Tibial artery (tissue), 4 donors: ENCODE measurements around the gene SPIRE2.
"Not testable (repeated sequence)": the region's sequence is repeated elsewhere in the genome, so short reads cannot be mapped to it uniquely, and the experiment has no call there.

Experiments used
- DNase-seq, 2 donors: peaks; one replicate each; pipeline ENCODE4 v3.0.0-alpha.2; 2019
- H3K27ac ChIP-seq, 2 donors: fragments of 200-600 bp; sonication (generic) in 1 of 2; 1 replicate in 1 of 2; 2 replicates in 1 of 2; pipeline ENCODE4 v1.5.1; 2018 to 2019; ENCODE audit warnings: mild to moderate bottlenecking in 1 of 2
- H3K27me3 ChIP-seq, 2 donors: fragments of 200-600 bp; sonication (generic) in 1 of 2; one replicate each; pipeline versions ENCODE4 v1.5.1 to v1.6.0; 2016 to 2019
- H3K36me3 ChIP-seq, 3 donors: fragments of 200-600 bp; sonication (generic) in 2 of 3; one replicate each; pipeline ENCODE4 v1.5.1; 2016 to 2019; ENCODE audit warnings: mild to moderate bottlenecking in 2 of 3
- H3K4me1 ChIP-seq, 4 donors: fragments of 200-600 bp; sonication (generic) in 2 of 4; 1 replicate in 3 of 4; 2 replicates in 1 of 4; pipeline ENCODE4 v1.5.1; 2016 to 2019
- H3K4me3 ChIP-seq, 2 donors: fragments of 200-600 bp; sonication (generic) in 1 of 2; 1 replicate in 1 of 2; 2 replicates in 1 of 2; pipeline ENCODE4 v1.5.1; 2018 to 2019; ENCODE audit warnings: mild to moderate bottlenecking in 2 of 2
- H3K9me3 ChIP-seq, 3 donors: fragments of 200-600 bp; sonication (generic) in 1 of 3; one replicate each; pipeline ENCODE4 v1.5.1; 2016 to 2019
- CTCF ChIP-seq, 2 experiments: fragments of 200-600 bp in 1 of 2; fragments of 450-650 bp in 1 of 2; IDR thresholded peaks; one replicate each; pipeline ENCODE4 v1.5.1; 2017 to 2019; ENCODE audit warnings: antibody characterized with exemption in 2 of 2, mild to moderate bottlenecking in 1 of 2, moderate library complexity in 1 of 2
- intact Hi-C: fragments of 100-400 bp; cut with DNase I; formaldehyde crosslinking; loops from one replicate; pipeline ENCODE4 v1.15.0; 2023; ENCODE audit warnings: low total_unique reads

The SPIRE2 gene

GRCh38 chr16:89785523-89786155 lies 42.6 kb upstream of the SPIRE2 start:
- Histone ChIP-seq H3K27me3 (no peaks in the 10 kb centered on the region), H3K27ac (no peak overlapping the region), H3K4me1 (no peaks in the 10 kb centered on the region), H3K4me3 (no peak overlapping the region), H3K9me3 (no peaks in the 10 kb centered on the region), H3K36me3 (no peaks in the 10 kb centered on the region)
- TF ChIP-seq CTCF (IDR thresholded peaks at IDR 0.05), result no peak
- no peak for DNase-seq
- intact Hi-C loops, result no loop called here

- Histone ChIP-seq H3K27ac (no peak overlapping the region), H3K4me1 (no peaks in the 10 kb centered on the region), H3K27me3 (no peaks in the 10 kb centered on the region), H3K4me3 (no peak overlapping the region), H3K36me3 (no peaks in the 10 kb centered on the region), H3K9me3 (no peaks in the 10 kb centered on the region)
- TF ChIP-seq CTCF (IDR thresholded peaks at IDR 0.05), result no peak
- intact Hi-C loops, result no loop called here
- no peak for DNase-seq
Observed at GRCh38 chr16:89786474-89787364, 41.6 kb upstream of the SPIRE2 start.

GRCh38 chr16:89787365-89787805 lies 40.9 kb upstream of the SPIRE2 start:
- intact Hi-C loops, result no loop called here
- TF ChIP-seq CTCF (IDR thresholded peaks at IDR 0.05), result no peak

GRCh38 chr16:89791278-89791995 lies 36.8 kb upstream of the SPIRE2 start:
- no peak overlapping the region for H3K27ac ChIP-seq
- DNase-seq, result no peak
- no peaks in the 10 kb centered on the region for H3K4me1 ChIP-seq
- H3K4me3 ChIP-seq, result no peak overlapping the region
- no peaks in the 10 kb centered on the region for H3K36me3 ChIP-seq
- TF ChIP-seq CTCF (IDR thresholded peaks at IDR 0.05), result no peak
- intact Hi-C loops, result no loop called here
- no peaks in the 10 kb centered on the region for H3K9me3 ChIP-seq
- no peaks in the 10 kb centered on the region for H3K27me3 ChIP-seq

More at GRCh38 chr16:89787365-89787805, 40.9 kb upstream of the SPIRE2 start:
- Histone ChIP-seq H3K9me3 (no peaks in the 10 kb centered on the region), H3K27ac (no peak overlapping the region), H3K4me3 (no peak overlapping the region), H3K27me3 (no peaks in the 10 kb centered on the region), H3K4me1 (no peaks in the 10 kb centered on the region), H3K36me3 (no peaks in the 10 kb centered on the region)
- no peak for DNase-seq

- H3K27me3 ChIP-seq, H3K36me3 ChIP-seq, H3K27ac ChIP-seq, H3K4me1 ChIP-seq, H3K4me3 ChIP-seq, H3K9me3 ChIP-seq: not testable (repeated sequence)
- peak; percentile 60 to 72 for TF ChIP-seq CTCF (IDR thresholded peaks at IDR 0.05)
- DNase-seq, result peak; percentile 51 to 77
- intact Hi-C loops, result loop anchor here (2.0 kb wide), 1 partner anchor 86 kb away; no protein-coding TSS in a partner anchor
Observed at GRCh38 chr16:89793092-89793491, 35.2 kb upstream of the SPIRE2 start.
